HepG2 (cell line): ENCODE data around the gene VPS25. TPM values are rescaled to one million over a fixed set of nuclear protein-coding genes. Genes with fewer than 3 reads are reported as not detected.

Experiments
- DRAP1 ChIP-seq: IDR thresholded peaks from 2 replicates; pipeline ENCODE4 v1.6.1; 2016; ENCODE audit warnings: missing genetic modification reagents, missing compliant biosample characterization
- GABPA ChIP-seq, 2 experiments: IDR thresholded peaks; 2 replicates each; pipeline ENCODE4 v1.6.1; 2011 to 2016; ENCODE audit warnings: low read depth in 2 of 2, low read length in 1 of 2, missing biosample characterization in 1 of 2, missing genetic modification characterization in 1 of 2
- HMGA1 ChIP-seq: sonication (generic); formaldehyde crosslinking; conservative IDR thresholded peaks from 2 replicates; pipeline ENCODE4 v1.4.0; 2020; ENCODE audit warnings: missing genetic modification reagents
- HNRNPUL1 ChIP-seq: fragments of 200-400 bp; formaldehyde crosslinking; IDR thresholded peaks from 2 replicates; pipeline ENCODE4 v1.6.1; 2017; ENCODE audit warnings: low read depth, mild to moderate bottlenecking, low read length, moderate library complexity
- IRF2 ChIP-seq: IDR thresholded peaks from 2 replicates; pipeline ENCODE4 v1.6.1; 2018; ENCODE audit warnings: missing genetic modification reagents, missing compliant biosample characterization
- JUND ChIP-seq: sonication (generic); formaldehyde crosslinking; IDR thresholded peaks from 2 replicates; pipeline ENCODE4 v1.8.0; 2022; ENCODE audit warnings: mild to moderate bottlenecking, missing genetic modification reagents
- KAT2B ChIP-seq: fragments of 150-350 bp; IDR thresholded peaks from 2 replicates; pipeline ENCODE4 v1.6.1; 2014; ENCODE audit warnings: low read depth, low read length, borderline replicate concordance
- KLF9 ChIP-seq: IDR thresholded peaks from 2 replicates; pipeline ENCODE4 v1.6.1; 2016; ENCODE audit warnings: low read depth
- MIER2 ChIP-seq: IDR thresholded peaks from 2 replicates; pipeline ENCODE4 v1.6.1; 2016; ENCODE audit warnings: missing biosample characterization, missing genetic modification reagents
- MXI1 ChIP-seq: IDR thresholded peaks from 3 replicates; pipeline ENCODE4 v1.6.1; 2012; ENCODE audit warnings: low read depth, low read length, inconsistent platforms, borderline replicate concordance
- NCOA1 ChIP-seq: sonication (generic); formaldehyde crosslinking; IDR thresholded peaks from 2 replicates; pipeline ENCODE4 v1.9.0; 2021; ENCODE audit warnings: missing genetic modification reagents
- NRL ChIP-seq: sonication (generic); formaldehyde crosslinking; IDR thresholded peaks from 2 replicates; pipeline ENCODE4 v1.5.0; 2020; ENCODE audit warnings: missing genetic modification reagents, mild to moderate bottlenecking, moderate library complexity, borderline replicate concordance
- SMAD3 ChIP-seq: sonication (generic); formaldehyde crosslinking; IDR thresholded peaks from 2 replicates; pipeline ENCODE4 v1.4.0; 2020; ENCODE audit warnings: missing genetic modification reagents
- SMARCC2 ChIP-seq: fragments of 450-650 bp; IDR thresholded peaks from 2 replicates; pipeline ENCODE4 v1.6.1; 2017; ENCODE audit warnings: antibody characterized with exemption, mild to moderate bottlenecking
- SRSF9 ChIP-seq: fragments of 200-400 bp; formaldehyde crosslinking; IDR thresholded peaks from 2 replicates; pipeline ENCODE4 v1.6.1; 2018; ENCODE audit warnings: borderline replicate concordance, mild to moderate bottlenecking, low read depth, low read length; ENCODE audit not compliant: insufficient read depth, poor library complexity, severe bottlenecking
- XRCC5 ChIP-seq: fragments of 200-400 bp; formaldehyde crosslinking; optimal IDR thresholded peaks from 2 replicates; pipeline ENCODE3; 2017; ENCODE audit warnings: mild to moderate bottlenecking, low read length
- ZBTB42 ChIP-seq: sonication (generic); formaldehyde crosslinking; IDR thresholded peaks from 2 replicates; pipeline ENCODE4 v1.5.0; 2020; ENCODE audit warnings: mild to moderate bottlenecking, missing genetic modification reagents
- ZNF143 ChIP-seq: sonication (generic); formaldehyde crosslinking; IDR thresholded peaks from 2 replicates; pipeline ENCODE4 v1.4.0; 2020; ENCODE audit warnings: missing genetic modification reagents
- ZNF292 ChIP-seq: sonication (generic); formaldehyde crosslinking; IDR thresholded peaks from 2 replicates; pipeline ENCODE4 v1.8.1; 2022; ENCODE audit warnings: mild to moderate bottlenecking, low read depth, missing genetic modification reagents, borderline replicate concordance
- ZNF331 ChIP-seq: sonication (generic); formaldehyde crosslinking; IDR thresholded peaks from 2 replicates; pipeline ENCODE4 v1.4.0; 2020; ENCODE audit warnings: missing genetic modification reagents
- ZNF335 ChIP-seq: sonication (generic); formaldehyde crosslinking; IDR thresholded peaks from 2 replicates; pipeline ENCODE4 v1.4.0; 2020; ENCODE audit warnings: missing genetic modification reagents
- ZNF605 ChIP-seq: sonication (generic); formaldehyde crosslinking; IDR thresholded peaks from 2 replicates; pipeline ENCODE4 v1.8.0; 2022; ENCODE audit warnings: mild to moderate bottlenecking, missing genetic modification reagents
- ZNF703 ChIP-seq: sonication (generic); formaldehyde crosslinking; IDR thresholded peaks from 2 replicates; pipeline ENCODE4 v1.5.1; 2020; ENCODE audit warnings: missing genetic modification reagents, mild to moderate bottlenecking, moderate library complexity, borderline replicate concordance
- ZUFSP ChIP-seq: sonication (generic); formaldehyde crosslinking; IDR thresholded peaks from 2 replicates; pipeline ENCODE4 v1.9.0; 2021; ENCODE audit warnings: missing genetic modification reagents, mild to moderate bottlenecking, borderline replicate concordance
- polyA plus RNA-seq, 8 experiments: library from polyadenylated mRNA; depleted of rRNA in 3 of 8; stranded (reverse) in 7 of 8; unstranded in 1 of 8; fragments of >200 nt; fragmentation: Illumina TruSeq in 4 of 8; extraction: Trizol in 4 of 8; gene quantifications; 2 replicates each; pipeline versions ENCODE4 v1.2.1 to v1.2.3, GENCODE V29; 2011 to 2016; ENCODE audit warnings: low read depth in 4 of 8, missing spikeins in 1 of 8, mixed read lengths in 1 of 8; ENCODE audit not compliant: insufficient read depth in 1 of 8
- total RNA-seq, 5 experiments: library from RNA; depleted of rRNA; stranded (reverse); fragments of >200 nt; fragmentation: Illumina TruSeq; extraction: Trizol; gene quantifications; 2 replicates each; pipeline ENCODE4 v1.2.3, GENCODE V29; 2016; ENCODE audit warnings: low read depth in 1 of 5
- TF ChIP-seq, protein P1 (sequence below): sonication (generic); formaldehyde crosslinking; IDR thresholded peaks from 2 replicates; pipeline ENCODE4 v1.8.1; 2023; ENCODE audit warnings: mild to moderate bottlenecking, inconsistent platforms, moderate library complexity, missing genetic modification reagents, borderline replicate concordance
- TF ChIP-seq, protein P2 (sequence below): sonication (generic); formaldehyde crosslinking; IDR thresholded peaks from 2 replicates; pipeline ENCODE4 v1.4.0; 2020; ENCODE audit warnings: mild to moderate bottlenecking, missing genetic modification reagents

The VPS25 gene
- total and polyA plus RNA-seq, 2 of the 13 experiments (the other 11 are each of a cell fraction or from before 2014, with no cell fraction given): 161 to 249 TPM

- TF ChIP-seq, protein P1, sequence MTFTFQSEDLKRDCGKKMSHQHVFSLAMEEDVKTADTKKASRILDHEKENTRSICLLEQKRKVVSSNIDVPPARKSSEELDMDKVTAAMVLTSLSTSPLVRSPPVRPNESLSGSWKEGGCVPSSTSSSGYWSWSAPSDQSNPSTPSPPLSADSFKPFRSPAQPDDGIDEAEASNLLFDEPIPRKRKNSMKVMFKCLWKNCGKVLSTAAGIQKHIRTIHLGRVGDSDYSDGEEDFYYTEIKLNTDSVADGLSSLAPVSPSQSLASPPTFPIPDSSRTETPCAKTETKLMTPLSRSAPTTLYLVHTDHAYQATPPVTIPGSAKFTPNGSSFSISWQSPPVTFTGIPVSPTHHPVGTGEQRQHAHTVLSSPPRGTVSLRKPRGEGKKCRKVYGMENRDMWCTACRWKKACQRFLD: peak; percentile 81; the same call in 1 of the 2 replicates
- TF ChIP-seq MXI1 (peak; percentile 85; the same call in 2 of the 3 replicates), XRCC5 (peak; percentile 96), JUND (CRISPR knock-in tag) (peak; percentile 61; the same call in 1 of the 2 replicates), ZNF292 (CRISPR knock-in tag) (peak; percentile 71; the same call in 1 of the 2 replicates), GABPA (IDR thresholded peaks at IDR 0.05; ENCODE audit: low read depth, low read length) (no peak; the same call in 1 of the 2 replicates), GABPA (CRISPR knock-in tag; IDR thresholded peaks at IDR 0.05; ENCODE audit: low read depth) (peak; percentile 86), NRL (peak; percentile 85), SMARCC2 (no peak), SMAD3 (peak; percentile 86; the same call in 1 of the 2 replicates), SRSF9 (no peak), ZNF605 (CRISPR knock-in tag) (peak; percentile 93), KAT2B (peak; percentile 17; the same call in 1 of the 2 replicates), DRAP1 (CRISPR knock-in tag) (peak; percentile 85), ZUFSP (no peak), NCOA1 (CRISPR knock-in tag) (peak; percentile 97), KLF9 (CRISPR knock-in tag) (peak; percentile 89; the same call in 1 of the 2 replicates), IRF2 (peak; percentile 99), ZNF331 (CRISPR knock-in tag) (peak; percentile 95), MIER2 (CRISPR knock-in tag) (peak; percentile 57), ZNF335 (CRISPR knock-in tag) (peak; percentile 79), ZNF703 (CRISPR knock-in tag) (0 out of 2 replicates have a peak, but pooled peaks have one; percentile 62), ZBTB42 (CRISPR knock-in tag) (no peak; the same call in 1 of the 2 replicates), HNRNPUL1 (no peak), ZNF143 (CRISPR knock-in tag) (peak; percentile 100), HMGA1 (CRISPR knock-in tag) (no peak)
- TF ChIP-seq, protein P2, sequence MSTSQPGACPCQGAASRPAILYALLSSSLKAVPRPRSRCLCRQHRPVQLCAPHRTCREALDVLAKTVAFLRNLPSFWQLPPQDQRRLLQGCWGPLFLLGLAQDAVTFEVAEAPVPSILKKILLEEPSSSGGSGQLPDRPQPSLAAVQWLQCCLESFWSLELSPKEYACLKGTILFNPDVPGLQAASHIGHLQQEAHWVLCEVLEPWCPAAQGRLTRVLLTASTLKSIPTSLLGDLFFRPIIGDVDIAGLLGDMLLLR (CRISPR knock-in tag): peak; percentile 95
Measured at GRCh38 chr17:42798383-42799380, 25.4 kb downstream of the VPS25 start, which contains the start of the genes CNTD1 and COA3 (continued).
